Right lobe of liver (tissue), 6 donors: ENCODE data around the gene TEN1. TPM values are rescaled to one million over a fixed set of nuclear protein-coding genes. Genes with fewer than 3 reads are reported as not detected.

Experiments used
- ATAC-seq, 4 donors: fragments of 200-7000 bp; cut with Tn5 transposase; one replicate each; pipeline ENCODE4 v1.9.1; 2020; ENCODE audit warnings: mild to moderate bottlenecking in 4 of 4, moderate library complexity in 4 of 4
- DNase-seq, 3 donors: peaks; one replicate each; pipeline ENCODE4 v3.0.0-alpha.2; 2020
- H3K27ac ChIP-seq, 3 donors: fragments of 200-600 bp; one replicate each; pipeline ENCODE4 v1.8.0; 2022
- H3K27me3 ChIP-seq, 2 donors: fragments of 200-600 bp; one replicate each; pipeline ENCODE4 v1.8.0; 2022
- H3K36me3 ChIP-seq, 4 donors: fragments of 200-600 bp; sonication (generic) in 1 of 4; one replicate each; pipeline versions ENCODE4 v1.5.1 to v1.8.0; 2017 to 2022; ENCODE audit warnings: control low read depth in 1 of 4
- H3K4me1 ChIP-seq, 4 donors: fragments of 200-600 bp; sonication (generic) in 1 of 4; one replicate each; pipeline versions ENCODE4 v1.5.1 to v1.8.0; 2017 to 2022; ENCODE audit warnings: control low read depth in 1 of 4
- H3K4me3 ChIP-seq, 3 donors: fragments of 200-600 bp; one replicate each; pipeline ENCODE4 v1.8.0; 2022
- H3K9me3 ChIP-seq, 4 donors: fragments of 200-600 bp; sonication (generic) in 1 of 4; one replicate each; pipeline versions ENCODE4 v1.5.1 to v1.8.0; 2017 to 2022; ENCODE audit warnings: control low read depth in 1 of 4
- CTCF ChIP-seq, 4 donors: fragments of 200-600 bp in 3 of 4; fragments of 450-650 bp in 1 of 4; IDR thresholded peaks; one replicate each; pipeline versions ENCODE4 v1.5.1 to v1.8.0; 2016 to 2022; ENCODE audit warnings: antibody characterized with exemption in 4 of 4, mild to moderate bottlenecking in 2 of 4
- POLR2A ChIP-seq: fragments of 450-650 bp; IDR thresholded peaks from one replicate; pipeline ENCODE4 v1.6.1; 2017; ENCODE audit warnings: antibody characterized with exemption, mild to moderate bottlenecking
- WGBS: methylation state at CpG from one replicate; pipeline ENCODE4 v1.1.6; 2018; ENCODE audit warnings: low coverage, low lambda C conversion rate; ENCODE audit not compliant: insufficient coverage; ENCODE audit errors: missing lambda C conversion rate; 5-methylcytosine and 5-hydroxymethylcytosine counted together
- intact Hi-C, 2 donors: fragments of 100-400 bp; cut with DNase I; formaldehyde crosslinking; loops; one replicate each; pipeline versions ENCODE4 v1.11.2 to v1.14.1; 2022
- long read RNA-seq: library from polyadenylated mRNA; unstranded; transcript quantifications from one replicate; pipeline ENCODE4 v2.0.0, GENCODE V29; 2019
- total RNA-seq, 6 experiments: library from RNA; depleted of rRNA in 2 of 6; stranded (reverse); fragments of >200 nt in 2 of 6; fragmentation: NEBNext Ultra II Directional in 3 of 6; extraction: Animal tissue kit (Norgen Biotek cat#: 25700) in 3 of 6; gene quantifications; one replicate each; pipeline versions ENCODE4 v1.1.0 to v1.2.4, GENCODE V29; 2016 to 2023
- donor health status: DM: no; HTN: yes; CAD: no.
- donor health status: DM: no; HTN: no; CAD: no.
- donor health status: DM: no; HTN: no; CAD: no.
- donor health status: DM: no; HTN: yes; CAD: no.
- donor health status: DM: no; HTN: yes; CAD: no.

The TEN1 gene
- total RNA-seq = 10 to 100 TPM in 5 of 6 experiments, 1 to 10 TPM in 1; 6.9 to 25.2 (median 14.1) TPM
- long read RNA-seq, partial matches to known transcripts = 1 of 5 reads
- long read RNA-seq, other reads (novel, unspliced or antisense) = 0 of 5 reads

- peaks cover 0 to 54% (median 16%) of the 10 kb centered on the region in 4 donors for H3K4me1 ChIP-seq
- WGBS = 0% methylated on average over 15 of the region's 72 CpGs
These were observed at the start of gene TEN1, which contains the start of gene ACOX1 for GRCh38 chr17:75978938-75979704. Gene TEN1 (plus strand): TSS chr17:75979240. CDS start chr17:75986193, 6,953 bp downstream. Gene ACOX1 (minus strand): TSS chr17:75979166. CDS start chr17:75979073, 93 bp downstream.

GRCh38 chr17:75931062-75931461, 48.0 kb upstream of the TEN1 start:
- TF ChIP-seq CTCF (IDR thresholded peaks at IDR 0.05) = no peak
- no peak for TF ChIP-seq POLR2A
- Histone ChIP-seq H3K27me3 (no peaks in the 10 kb centered on the region), H3K36me3 (no peaks in the 10 kb centered on the region), H3K9me3 (no peaks in the 10 kb centered on the region), H3K4me3 (no peak overlapping the region), H3K4me1 (no peaks in the 10 kb centered on the region), H3K27ac (no peak overlapping the region)
- 88% methylated on average over 3 of the region's 4 CpGs for WGBS
- ATAC-seq = no peak
- no peak for DNase-seq
- intact Hi-C loops = no loop called here

More at GRCh38 chr17:75978938-75979704, at the start of gene TEN1, which contains the start of gene ACOX1:
- intact Hi-C loops = no loop called here
- H3K9me3 ChIP-seq = no peaks in the 10 kb centered on the region
- DNase-seq (peak; percentile 98 to 99 (median 98)), ATAC-seq (peak; percentile 81 to 93 (median 86))
- TF ChIP-seq POLR2A (peak; percentile 96), CTCF (IDR thresholded peaks at IDR 0.05) (peak; percentile 38 to 51 (median 41))
- peak within 1 kb of the TSS; percentile 86 to 98 (median 94) for H3K4me3 ChIP-seq
- H3K27me3 ChIP-seq = no peaks in the 10 kb centered on the region
- no peaks in the 10 kb centered on the region for H3K36me3 ChIP-seq
- H3K27ac ChIP-seq = peak within 1 kb of the TSS; percentile 94 to 96 (median 95)

- TF ChIP-seq POLR2A (no peak), CTCF (IDR thresholded peaks at IDR 0.05) (no peak)
- Histone ChIP-seq H3K36me3 (no peaks in the 10 kb centered on the region), H3K27me3 (no peaks in the 10 kb centered on the region), H3K4me1 (no peaks in the 10 kb centered on the region), H3K4me3 (no peak overlapping the region), H3K9me3 (no peaks in the 10 kb centered on the region), H3K27ac (no peak overlapping the region)
- ATAC-seq = no peak
- no peak for DNase-seq
- 85% methylated on average over 5 of the region's 5 CpGs for WGBS
- intact Hi-C loops = no loop called here
These were observed 46.2 kb upstream of the TEN1 start for GRCh38 chr17:75932852-75933251.

- TF ChIP-seq POLR2A = no peak
- no peak overlapping the region for H3K4me3 ChIP-seq
- intact Hi-C loops = no loop called here
- H3K27me3 ChIP-seq = no peaks in the 10 kb centered on the region
- WGBS = 89% methylated on average over 4 of the region's 4 CpGs
- no peaks in the 10 kb centered on the region for H3K36me3 ChIP-seq
- no peaks in the 10 kb centered on the region for H3K4me1 ChIP-seq
- DNase-seq (no peak), ATAC-seq (no peak)
- H3K27ac ChIP-seq = no peak overlapping the region
- H3K9me3 ChIP-seq = no peaks in the 10 kb centered on the region
These were observed 45.2 kb upstream of the TEN1 start for GRCh38 chr17:75933808-75934207.

- 81% methylated on average over 8 of the region's 13 CpGs for WGBS
- H3K27ac ChIP-seq = no peak overlapping the region
- no peaks in the 10 kb centered on the region for H3K36me3 ChIP-seq
- peaks cover 0 to 6% (median 3%) of the 10 kb centered on the region in 4 donors for H3K4me1 ChIP-seq
- intact Hi-C loops = no loop called here
- no peak overlapping the region for H3K4me3 ChIP-seq
- DNase-seq = no peak
- H3K9me3 ChIP-seq = no peaks in the 10 kb centered on the region
- no peaks in the 10 kb centered on the region for H3K27me3 ChIP-seq
- ATAC-seq = no peak
- TF ChIP-seq POLR2A (no peak), CTCF (IDR thresholded peaks at IDR 0.05) (no peak)
These were observed 41.4 kb upstream of the TEN1 start for GRCh38 chr17:75937652-75938051.
